A549 (cell line): ENCODE data around the gene GNL1. TPM values are rescaled to one million over a fixed set of nuclear protein-coding genes. Genes with fewer than 3 reads are reported as not detected.

Experiments
- ATAC-seq, 2 experiments: fragments of 200-7000 bp in 1 of 2; fragments of >200 bp in 1 of 2; cut with Nextera tagmentation in 1 of 2; cut with Tn5 transposase in 1 of 2; 3 replicates each; pipeline versions ENCODE4 v1.8.0 to v1.9.1; 2018 to 2020; ENCODE audit warnings: mild to moderate bottlenecking in 1 of 2, moderate library complexity in 1 of 2
- CTCF ChIA-PET: fragments of 300-600 bp; sonication (Branson Sonifier 250); formaldehyde crosslinking; extraction: SDS; loops from one replicate; lab custom pipeline; 2021; ENCODE audit warnings: antibody characterized with exemption, inconsistent platforms; lab: Yijun Ruan, JAX
- POLR2A ChIA-PET: fragments of 350-600 bp; formaldehyde crosslinking; extraction: SDS; loops from one replicate; lab custom pipeline; 2021; ENCODE audit warnings: antibody characterized with exemption, inconsistent platforms; lab: Yijun Ruan, JAX
- DNase-seq, 2 experiments: peaks; one replicate each; pipeline versions ENCODE4 v3.0.0 to v3.0.0-alpha.2; 2011 to 2016; ENCODE audit warnings: low read depth in 1 of 2, low spot score in 1 of 2
- FAIRE-seq: peaks from 2 replicates; lab custom pipeline; 2011; peaks lifted over from hg19 to GRCh38; lab: Jason Lieb, UNC
- H3K27ac ChIP-seq, 2 experiments: fragments of >200 bp; sonication (Bioruptor Twin); formaldehyde crosslinking; 3 replicates each; pipeline ENCODE4 v1.5.1; 2016 to 2017
- H3K4me1 ChIP-seq: fragments of >200 bp; sonication (Bioruptor Twin); formaldehyde crosslinking; 3 replicates; pipeline ENCODE4 v1.6.1; 2016
- H3K4me2 ChIP-seq: fragments of >200 bp; sonication (Bioruptor Twin); formaldehyde crosslinking; 3 replicates; pipeline ENCODE4 v1.6.1; 2016
- H3K4me3 ChIP-seq: fragments of >200 bp; sonication (Bioruptor Twin); formaldehyde crosslinking; 3 replicates; pipeline ENCODE4 v1.5.1; 2016
- H3K9me3 ChIP-seq: fragments of >200 bp; sonication (Bioruptor Twin); formaldehyde crosslinking; 3 replicates; pipeline ENCODE4 v1.6.1; 2016
- BCL3 ChIP-seq: fragments of >200 bp; sonication (Bioruptor Twin); formaldehyde crosslinking; IDR thresholded peaks from 3 replicates; pipeline ENCODE4 v1.6.1; 2016
- BHLHE40 ChIP-seq: IDR thresholded peaks from 2 replicates; pipeline ENCODE4 v1.6.1; 2012; ENCODE audit warnings: low read depth, low read length, inconsistent platforms
- CBX2 ChIP-seq: fragments of 200-600 bp; sonication (generic); IDR thresholded peaks from 2 replicates; pipeline ENCODE4 v1.6.1; 2016; ENCODE audit warnings: low read depth, mild to moderate bottlenecking, borderline replicate concordance
- CHD2 ChIP-seq: fragments of 150-350 bp; IDR thresholded peaks from 2 replicates; pipeline ENCODE4 v1.6.1; 2014; ENCODE audit warnings: low read length; ENCODE audit not compliant: partially characterized antibody
- CHD4 ChIP-seq: fragments of 200-600 bp; sonication (generic); IDR thresholded peaks from 2 replicates; pipeline ENCODE4 v1.6.1; 2016; ENCODE audit warnings: antibody characterized with exemption, mild to moderate bottlenecking, borderline replicate concordance
- EHF ChIP-seq: fragments of 250-450 bp; sonication (Bioruptor Pico); IDR thresholded peaks from 2 replicates; pipeline ENCODE4 v1.5.0; 2020; ENCODE audit warnings: mild to moderate bottlenecking
- EHMT2 ChIP-seq: fragments of 200-600 bp; sonication (generic); IDR thresholded peaks from 2 replicates; pipeline ENCODE4 v1.6.1; 2016; ENCODE audit warnings: antibody characterized with exemption, low read depth, mild to moderate bottlenecking, moderate library complexity
- ESRRA ChIP-seq: fragments of 150-350 bp; IDR thresholded peaks from 2 replicates; pipeline ENCODE4 v1.6.1; 2014; ENCODE audit warnings: mild to moderate bottlenecking, low read length, borderline replicate concordance
- HEYL ChIP-seq: fragments of 250-450 bp; sonication (Bioruptor Pico); IDR thresholded peaks from 2 replicates; pipeline ENCODE4 v1.8.0; 2021; ENCODE audit warnings: mild to moderate bottlenecking, moderate library complexity
- HMGXB4 ChIP-seq: fragments of 250-450 bp; sonication (Bioruptor Pico); IDR thresholded peaks from 2 replicates; pipeline ENCODE4 v1.5.0; 2021; ENCODE audit warnings: mild to moderate bottlenecking, moderate library complexity, borderline replicate concordance
- HOXA7 ChIP-seq: fragments of 250-450 bp; sonication (Bioruptor Pico); IDR thresholded peaks from 2 replicates; pipeline ENCODE4 v1.5.0; 2020; ENCODE audit warnings: mild to moderate bottlenecking, moderate library complexity
- HOXB13 ChIP-seq: fragments of 250-450 bp; sonication (Bioruptor Pico); IDR thresholded peaks from 2 replicates; pipeline ENCODE4 v1.5.0; 2020; ENCODE audit warnings: low read depth, mild to moderate bottlenecking, moderate library complexity
- JUN ChIP-seq, 2 experiments: fragments of >200 bp; sonication (Bioruptor Twin); formaldehyde crosslinking; IDR thresholded peaks; 2 replicates in 1 of 2; 3 replicates in 1 of 2; pipeline ENCODE4 v1.6.1; 2016 to 2017
- MAX ChIP-seq: IDR thresholded peaks from 2 replicates; pipeline ENCODE4 v1.6.1; 2012
- POLR2A ChIP-seq: IDR thresholded peaks from 2 replicates; pipeline ENCODE4 v1.6.1; 2012; ENCODE audit warnings: mild to moderate bottlenecking, low read length
- REST ChIP-seq: fragments of 200-600 bp; sonication (generic); IDR thresholded peaks from 2 replicates; pipeline ENCODE4 v1.6.1; 2016; ENCODE audit warnings: antibody characterized with exemption, mild to moderate bottlenecking, moderate library complexity
- RFX5 ChIP-seq: fragments of 450-650 bp; IDR thresholded peaks from 2 replicates; pipeline ENCODE4 v1.7.1; 2014; ENCODE audit warnings: antibody characterized with exemption, mild to moderate bottlenecking, moderate library complexity
- ZSCAN20 ChIP-seq: fragments of 250-450 bp; sonication (Bioruptor Pico); IDR thresholded peaks from 2 replicates; pipeline ENCODE4 v1.8.0; 2022; ENCODE audit warnings: mild to moderate bottlenecking, moderate library complexity
- WGBS: methylation state at CpG from one replicate; pipeline ENCODE4 v1.1.6; 2017; ENCODE audit errors: missing lambda C conversion rate; 5-methylcytosine and 5-hydroxymethylcytosine counted together
- polyA plus RNA-seq, 4 experiments: library from polyadenylated mRNA; depleted of rRNA in 3 of 4; stranded (reverse); fragments of >200 nt; fragmentation: RNase III in 1 of 4; extraction: RNeasy Plus Mini Kit Qiagen cat#74134 plus additional on column Dnase treatment in 1 of 4; gene quantifications; 2 replicates in 3 of 4; 3 replicates in 1 of 4; pipeline ENCODE4 v1.2.3, GENCODE V29; 2011 to 2017
- small RNA-seq, 6 experiments: library from RNA; depleted of rRNA; stranded (forward); fragments of <200 nt; gene quantifications; one replicate each; pipeline ENCODE3, GENCODE V24; 2012
- TF ChIP-seq, protein P1 (sequence below): fragments of >200 bp; sonication (Bioruptor Twin); formaldehyde crosslinking; IDR thresholded peaks from 2 replicates; pipeline ENCODE4 v1.6.1; 2016

GNL1 gene
- polyA plus RNA-seq, 2 of the 4 experiments (the other 2 are of a cell fraction), result 18.5 to 27.2 TPM

GRCh38 chr6:30493643-30494250 lies 62.5 kb downstream of the GNL1 start (continued):
- TF ChIP-seq REST (no peak), BCL3 (no peak)
- TF ChIP-seq, all 56 proteins: peak for 0

DNA sequence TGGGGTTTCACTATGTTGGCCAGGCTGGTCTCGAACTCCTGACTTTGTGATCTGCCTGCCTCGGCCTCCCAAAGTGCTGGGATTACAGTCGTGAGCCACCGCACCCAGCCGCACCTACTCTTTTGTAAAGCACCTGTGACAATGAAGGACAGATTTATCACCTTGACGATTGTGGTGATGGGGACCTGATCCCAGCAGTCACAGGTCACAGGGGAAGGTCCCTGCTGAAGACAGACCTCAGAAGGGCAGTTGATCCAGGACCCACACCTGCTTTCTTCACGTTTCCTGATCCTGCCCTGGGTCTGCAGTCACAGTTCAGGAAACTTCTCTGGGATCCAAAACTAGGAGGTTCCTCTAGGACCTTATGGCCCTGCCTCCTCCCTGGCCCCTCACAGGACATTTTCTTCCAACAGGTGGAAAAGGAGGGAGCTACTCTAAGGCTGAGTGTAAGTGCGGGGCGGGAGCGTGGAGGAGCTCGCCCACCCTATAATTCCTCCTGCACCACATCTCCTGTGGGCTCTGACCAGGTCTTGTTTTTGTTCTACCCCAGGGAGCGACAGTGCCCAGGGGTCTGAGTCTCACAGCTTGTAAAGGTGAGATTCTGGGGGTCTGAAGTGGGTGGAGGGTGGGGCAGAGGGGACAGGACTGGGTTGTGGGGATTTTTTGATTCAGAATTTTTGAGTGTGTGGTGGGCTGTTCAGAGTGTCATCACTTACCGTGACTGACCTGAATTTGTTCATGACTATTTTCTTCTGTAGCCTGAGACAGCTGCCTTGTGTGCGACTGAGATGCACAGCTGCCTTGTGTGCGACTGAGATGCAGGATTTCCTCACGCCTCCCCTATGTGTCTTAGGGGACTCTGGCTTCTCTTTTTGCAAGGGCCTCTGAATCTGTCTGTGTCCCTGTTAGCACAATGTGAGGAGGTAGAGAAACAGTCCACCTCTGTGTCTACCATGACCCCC lies 64.0 kb downstream of the GNL1 start:
- no peak for DNase-seq
- ChIA-PET CTCF (interaction anchor here (0.8 to 3.0 kb wide), 10 partner anchors 8 to 53 kb away, joined by 3 to 13 read pairs (median 6); no protein-coding TSS in a partner anchor), POLR2A (no interaction called here)
- 90% methylated on average over 15 of the region's 16 CpGs for WGBS
- TF ChIP-seq CBX2 (no peak), HEYL (CRISPR knock-in tag) (no peak), JUN (IDR thresholded peaks at IDR 0.05) (no peak), RFX5 (no peak), HMGXB4 (CRISPR knock-in tag) (no peak), HOXA7 (no peak), BHLHE40 (no peak), EHMT2 (no peak), HOXB13 (CRISPR knock-in tag) (no peak), CHD2 (no peak), MAX (no peak), ZSCAN20 (CRISPR knock-in tag) (no peak), ESRRA (no peak), POLR2A (no peak), CHD4 (no peak), EHF (CRISPR knock-in tag) (no peak)
- TF ChIP-seq, protein P1, sequence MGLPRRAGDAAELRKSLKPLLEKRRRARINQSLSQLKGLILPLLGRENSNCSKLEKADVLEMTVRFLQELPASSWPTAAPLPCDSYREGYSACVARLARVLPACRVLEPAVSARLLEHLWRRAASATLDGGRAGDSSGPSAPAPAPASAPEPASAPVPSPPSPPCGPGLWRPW, result no peak
- no peak overlapping the region for H3K4me3 ChIP-seq
- H3K9me3 ChIP-seq, result no peaks in the 10 kb centered on the region
- no peak for ATAC-seq
- no peak overlapping the region for H3K27ac ChIP-seq
- no peak for FAIRE-seq
- peaks cover 5% of the 10 kb centered on the region; the same call in 1 of the 3 replicates for H3K4me1 ChIP-seq
- no peak overlapping the region for H3K4me2 ChIP-seq

Small RNAs within 50 kb of the gene (small RNA-seq; reads per million reads assigned to genes)
- 0 to 1.0 (median 0.06) reads per million in 6 experiments for gene MIR877

Other genes starting within 250 kb of the GNL1 start
- 5.3 and 7.1 TPM in 2 replicates for gene TRIM39, start 229.6 kb downstream of the GNL1 start, polyA plus RNA-seq (2011; rRNA removed)
- gene TRIM39, start 229.6 kb downstream of the GNL1 start, polyA plus RNA-seq (2017; fragmentation: RNase III; extraction: RNeasy Plus Mini Kit Qiagen cat#74134 plus additional on column Dnase treatment), result 7.1 to 9.1 TPM (median 8.1 TPM) in 3 replicates
- 33.6 and 37.4 TPM in 2 replicates for gene RPP21, start 211.3 kb downstream of the GNL1 start, polyA plus RNA-seq (2011; rRNA removed)
- 54.8 to 59.5 TPM (median 58.4 TPM) in 3 replicates for gene RPP21, start 211.3 kb downstream of the GNL1 start, polyA plus RNA-seq (2017; fragmentation: RNase III; extraction: RNeasy Plus Mini Kit Qiagen cat#74134 plus additional on column Dnase treatment)
- 38.3 and 40.0 TPM in 2 replicates for gene HLA-E, start 67.0 kb downstream of the GNL1 start, polyA plus RNA-seq (2011; rRNA removed)
- gene HLA-E, start 67.0 kb downstream of the GNL1 start, polyA plus RNA-seq (2017; fragmentation: RNase III; extraction: RNeasy Plus Mini Kit Qiagen cat#74134 plus additional on column Dnase treatment), result 33.6 to 41.7 TPM (median 40.3 TPM) in 3 replicates
- 24.1 and 29.5 TPM in 2 replicates for gene PRR3, start 806 bp upstream of the GNL1 start, polyA plus RNA-seq (2011; rRNA removed)
- gene PRR3, start 806 bp upstream of the GNL1 start, polyA plus RNA-seq (2017; fragmentation: RNase III; extraction: RNeasy Plus Mini Kit Qiagen cat#74134 plus additional on column Dnase treatment), result 12.8 to 13.8 TPM (median 12.8 TPM) in 3 replicates
- 30.2 and 31.0 TPM in 2 replicates for gene ABCF1, start 15.0 kb upstream of the GNL1 start, polyA plus RNA-seq (2011; rRNA removed)
- gene ABCF1, start 15.0 kb upstream of the GNL1 start, polyA plus RNA-seq (2017; fragmentation: RNase III; extraction: RNeasy Plus Mini Kit Qiagen cat#74134 plus additional on column Dnase treatment), result 71.3 to 73.3 TPM (median 72.0 TPM) in 3 replicates
- 33.3 and 37.6 TPM in 2 replicates for gene PPP1R10, start 60.8 kb upstream of the GNL1 start, polyA plus RNA-seq (2011; rRNA removed)
- 25.2 to 28.4 TPM (median 26.4 TPM) in 3 replicates for gene PPP1R10, start 60.8 kb upstream of the GNL1 start, polyA plus RNA-seq (2017; fragmentation: RNase III; extraction: RNeasy Plus Mini Kit Qiagen cat#74134 plus additional on column Dnase treatment)
- 91.1 and 97.3 TPM in 2 replicates for gene MRPS18B, start 61.4 kb upstream of the GNL1 start, polyA plus RNA-seq (2011; rRNA removed)
- 83.6 to 104 TPM (median 85.3 TPM) in 3 replicates for gene MRPS18B, start 61.4 kb upstream of the GNL1 start, polyA plus RNA-seq (2017; fragmentation: RNase III; extraction: RNeasy Plus Mini Kit Qiagen cat#74134 plus additional on column Dnase treatment)
- 7.4 and 9.3 TPM in 2 replicates for gene ATAT1, start 70.4 kb upstream of the GNL1 start, polyA plus RNA-seq (2011; rRNA removed)
- 8.6 to 9.3 TPM (median 8.6 TPM) in 3 replicates for gene ATAT1, start 70.4 kb upstream of the GNL1 start, polyA plus RNA-seq (2017; fragmentation: RNase III; extraction: RNeasy Plus Mini Kit Qiagen cat#74134 plus additional on column Dnase treatment)
- gene C6orf136, start 90.6 kb upstream of the GNL1 start, polyA plus RNA-seq (2011; rRNA removed), result 7.5 and 9.2 TPM in 2 replicates
- gene C6orf136, start 90.6 kb upstream of the GNL1 start, polyA plus RNA-seq (2017; fragmentation: RNase III; extraction: RNeasy Plus Mini Kit Qiagen cat#74134 plus additional on column Dnase treatment), result 11.4 to 12.6 TPM (median 11.7 TPM) in 3 replicates
- 31.3 and 31.6 TPM in 2 replicates for gene DHX16, start 116.5 kb upstream of the GNL1 start, polyA plus RNA-seq (2011; rRNA removed)
- 27.7 to 31.6 TPM (median 30.3 TPM) in 3 replicates for gene DHX16, start 116.5 kb upstream of the GNL1 start, polyA plus RNA-seq (2017; fragmentation: RNase III; extraction: RNeasy Plus Mini Kit Qiagen cat#74134 plus additional on column Dnase treatment)
- 20.6 and 25.4 TPM in 2 replicates for gene PPP1R18, start 130.2 kb upstream of the GNL1 start, polyA plus RNA-seq (2011; rRNA removed)
- gene PPP1R18, start 130.2 kb upstream of the GNL1 start, polyA plus RNA-seq (2017; fragmentation: RNase III; extraction: RNeasy Plus Mini Kit Qiagen cat#74134 plus additional on column Dnase treatment), result 16.2 to 17.7 TPM (median 17.1 TPM) in 3 replicates
- 11.3 and 12.4 TPM in 2 replicates for gene NRM, start 134.5 kb upstream of the GNL1 start, polyA plus RNA-seq (2011; rRNA removed)
- 13.0 to 14.5 TPM (median 13.0 TPM) in 3 replicates for gene NRM, start 134.5 kb upstream of the GNL1 start, polyA plus RNA-seq (2017; fragmentation: RNase III; extraction: RNeasy Plus Mini Kit Qiagen cat#74134 plus additional on column Dnase treatment)
- gene MDC1, start 160.8 kb upstream of the GNL1 start, polyA plus RNA-seq (2011; rRNA removed), result 8.2 and 13.3 TPM in 2 replicates
- gene MDC1, start 160.8 kb upstream of the GNL1 start, polyA plus RNA-seq (2017; fragmentation: RNase III; extraction: RNeasy Plus Mini Kit Qiagen cat#74134 plus additional on column Dnase treatment), result 14.9 to 21.4 TPM (median 16.5 TPM) in 3 replicates
- gene TUBB, start 163.9 kb upstream of the GNL1 start, polyA plus RNA-seq (2011; rRNA removed), result 691 and 782 TPM in 2 replicates
- gene TUBB, start 163.9 kb upstream of the GNL1 start, polyA plus RNA-seq (2017; fragmentation: RNase III; extraction: RNeasy Plus Mini Kit Qiagen cat#74134 plus additional on column Dnase treatment), result 1,022 to 1,121 TPM (median 1,044 TPM) in 3 replicates
- gene FLOT1, start 186.2 kb upstream of the GNL1 start, polyA plus RNA-seq (2011; rRNA removed), result 135 and 136 TPM in 2 replicates
- 89.7 to 99.2 TPM (median 89.9 TPM) in 3 replicates for gene FLOT1, start 186.2 kb upstream of the GNL1 start, polyA plus RNA-seq (2017; fragmentation: RNase III; extraction: RNeasy Plus Mini Kit Qiagen cat#74134 plus additional on column Dnase treatment)
- gene IER3, start 188.1 kb upstream of the GNL1 start, polyA plus RNA-seq (2011; rRNA removed), result 116 and 202 TPM in 2 replicates
- gene IER3, start 188.1 kb upstream of the GNL1 start, polyA plus RNA-seq (2017; fragmentation: RNase III; extraction: RNeasy Plus Mini Kit Qiagen cat#74134 plus additional on column Dnase treatment), result 89.1 to 108 TPM (median 104 TPM) in 3 replicates